K562 (cell line): ENCODE results near the gene ADCY6. TPM values are rescaled to one million over a fixed set of nuclear protein-coding genes. Genes with fewer than 3 reads are reported as not detected.

Experiments
- ATF3 ChIP-seq, 2 experiments: fragments of 450-650 bp in 1 of 2; sonication (generic) in 1 of 2; formaldehyde crosslinking in 1 of 2; IDR thresholded peaks in 1 of 2; conservative IDR thresholded peaks in 1 of 2; 2 replicates each; pipeline versions ENCODE4 v1.6.1 to v1.8.1; 2016 to 2023; ENCODE audit warnings: mild to moderate bottlenecking in 2 of 2, moderate library complexity in 2 of 2, inconsistent platforms in 1 of 2, missing genetic modification reagents in 1 of 2
- PCBP2 ChIP-seq: fragments of 200-400 bp; formaldehyde crosslinking; IDR thresholded peaks from 2 replicates; pipeline ENCODE4 v1.6.1; 2018; ENCODE audit warnings: low read length, low read depth, mild to moderate bottlenecking, moderate library complexity; ENCODE audit not compliant: poor library complexity, severe bottlenecking
- SAFB ChIP-seq: fragments of 200-400 bp; formaldehyde crosslinking; IDR thresholded peaks from 2 replicates; pipeline ENCODE4 v1.6.1; 2017; ENCODE audit warnings: low read depth, low read length, borderline replicate concordance
- U2AF2 ChIP-seq: fragments of 200-400 bp; formaldehyde crosslinking; optimal IDR thresholded peaks from 2 replicates; pipeline ENCODE3; 2017; ENCODE audit warnings: low read depth, mild to moderate bottlenecking, low read length
- USF2 ChIP-seq: sonication (generic); formaldehyde crosslinking; IDR thresholded peaks from 2 replicates; pipeline ENCODE4 v1.5.0; 2020; ENCODE audit warnings: missing genetic modification reagents
- ZNF318 ChIP-seq, 2 experiments: fragments of 450-650 bp; IDR thresholded peaks; 2 replicates each; pipeline ENCODE4 v1.6.1; 2016; ENCODE audit warnings: mild to moderate bottlenecking in 2 of 2, borderline replicate concordance in 1 of 2, low read depth in 1 of 2, moderate library complexity in 1 of 2
- ZNF347 ChIP-seq: fragments of 450-650 bp; formaldehyde crosslinking; IDR thresholded peaks from 2 replicates; pipeline ENCODE4 v1.4.0; 2020; ENCODE audit warnings: low read depth, mild to moderate bottlenecking, moderate library complexity
- ZNF764 ChIP-seq: fragments of 250-450 bp; sonication (Bioruptor Pico); IDR thresholded peaks from 2 replicates; pipeline ENCODE4 v1.4.0; 2020; ENCODE audit warnings: low read depth, mild to moderate bottlenecking, moderate library complexity
- polyA plus RNA-seq, 8 experiments: library from polyadenylated mRNA; depleted of rRNA in 4 of 8; stranded (reverse) in 5 of 8; unstranded in 3 of 8; fragments of >200 nt; fragmentation: Nextera tagmentation in 2 of 8; fragmentation: Illumina TruSeq in 1 of 8; extraction: Ambion mirVana in 2 of 8; extraction: Trizol in 1 of 8; gene quantifications; 2 replicates each; pipeline versions ENCODE4 v1.2.1 to v1.2.3, GENCODE V29; 2011 to 2014; ENCODE audit warnings: inconsistent platforms in 1 of 8, missing spikeins in 1 of 8
- total RNA-seq, 7 experiments: library from RNA; depleted of rRNA in 6 of 7; stranded (reverse); fragments of >200 nt in 6 of 7; fragmentation: Illumina TruSeq in 2 of 7; extraction: Trizol in 2 of 7; gene quantifications; 2 replicates each; pipeline versions ENCODE4 v1.2.1 to v1.2.3, GENCODE V29; 2011 to 2021; ENCODE audit warnings: low replicate concordance in 1 of 7

Gene ADCY6
- total and polyA plus RNA-seq, 9 of the 15 experiments (the other 6 are each of a cell fraction or from before 2014, with no cell fraction given) = 0.01 to 1.0 (median 0.53) TPM

- TF ChIP-seq ZNF764 (CRISPR knock-in tag) (no peak), ZNF347 (no peak), PCBP2 (no peak), USF2 (CRISPR knock-in tag) (no peak), SAFB (no peak), ZNF318 (IDR thresholded peaks at IDR 0.05; ENCODE audit: borderline replicate concordance in 1 of 2, low read depth in 1 of 2) (no peak), ATF3 (IDR thresholded peaks at IDR 0.05) (peak; percentile 63; the same call in 1 of the 2 replicates), ATF3 (CRISPR knock-in tag; conservative IDR thresholded peaks at IDR 0.05) (no peak), U2AF2 (no peak)
Observed at GRCh38 chr12:48739618-48740269, 49.1 kb downstream of the ADCY6 start (continued).
